GM18861 (cell line): ENCODE measurements around the gene NANS.
"Not testable (repeated sequence)": the region's sequence is repeated elsewhere in the genome, so short reads cannot be mapped to it uniquely, and the experiment has no call there.

Experiments used
- ATAC-seq: cut with Tn5 transposase; IDR thresholded peaks from one replicate; pipeline ENCODE4 v1.9.1; 2021; ENCODE audit not compliant: unreplicated experiment

NANS gene

DNA sequence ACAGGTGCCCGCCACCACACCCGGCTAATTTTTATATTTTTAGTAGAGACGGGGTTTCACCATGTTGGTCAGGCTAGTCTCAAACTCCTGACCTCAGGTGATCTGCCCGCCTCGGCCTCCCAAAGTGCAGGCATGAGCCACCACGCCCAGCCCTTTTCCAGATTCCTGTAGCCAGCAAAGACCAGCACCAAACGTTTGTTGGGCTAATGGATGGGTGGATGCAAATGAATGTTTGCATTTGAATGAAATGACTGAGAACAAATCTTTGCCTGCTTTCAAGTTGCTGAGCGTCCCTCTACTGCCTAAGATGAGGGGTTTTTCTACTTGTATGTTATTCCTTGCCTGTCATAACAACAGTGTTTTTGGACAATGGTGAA, 20.0 kb downstream of the NANS start:
- not testable (repeated sequence) for ATAC-seq

DNA sequence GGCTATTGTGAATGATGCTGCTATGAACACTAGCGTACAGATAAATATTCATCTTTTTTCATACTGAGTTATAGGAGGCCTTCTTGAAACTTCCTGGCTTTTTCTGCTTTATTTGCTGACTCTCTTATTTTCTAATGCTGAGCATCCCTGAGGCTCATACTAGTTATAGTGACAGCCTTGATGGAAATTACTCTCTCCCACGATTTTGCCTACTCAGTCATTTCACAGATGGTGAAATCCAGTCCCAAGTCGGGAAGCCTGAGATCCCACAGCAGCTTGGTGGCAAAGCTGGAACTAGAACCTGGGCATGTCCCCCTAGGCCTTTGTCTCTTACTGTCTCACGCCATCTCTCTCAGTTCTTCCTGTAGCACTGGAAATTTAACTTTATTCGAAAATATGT, 22.4 kb downstream of the NANS start:
- ATAC-seq, result no peak

DNA sequence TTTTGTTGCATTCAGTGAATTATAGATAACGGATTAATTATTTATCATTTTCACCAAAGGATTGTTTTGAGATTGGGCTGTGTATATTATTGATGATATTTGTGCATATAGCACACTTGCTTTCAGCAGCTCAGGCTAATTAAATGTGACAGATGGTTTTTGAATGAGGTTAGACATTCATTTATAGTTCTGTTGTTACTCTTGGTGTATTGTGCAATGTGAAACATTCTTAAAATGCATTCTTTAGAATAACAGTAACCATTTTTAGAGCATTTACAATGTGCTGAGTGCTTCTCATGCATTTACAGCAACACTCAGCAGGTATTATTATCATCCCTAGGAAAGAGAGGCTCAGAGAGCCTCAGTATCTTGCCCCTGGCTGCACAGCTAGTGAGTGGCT, 23.8 kb downstream of the NANS start:
- no peak for ATAC-seq

DNA sequence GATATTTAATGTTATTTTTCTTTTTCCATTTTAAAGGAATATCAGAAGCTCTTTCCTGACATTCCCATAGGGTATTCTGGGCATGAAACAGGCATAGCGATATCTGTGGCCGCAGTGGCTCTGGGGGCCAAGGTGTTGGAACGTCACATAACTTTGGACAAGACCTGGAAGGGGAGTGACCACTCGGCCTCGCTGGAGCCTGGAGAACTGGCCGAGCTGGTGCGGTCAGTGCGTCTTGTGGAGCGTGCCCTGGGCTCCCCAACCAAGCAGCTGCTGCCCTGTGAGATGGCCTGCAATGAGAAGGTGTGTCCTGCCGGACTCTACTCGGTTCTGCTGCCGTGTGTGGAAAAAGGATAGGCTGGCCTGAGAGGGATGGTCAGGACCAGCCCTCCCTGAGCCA, 24.2 kb downstream of the NANS start:
- no peak for ATAC-seq

DNA sequence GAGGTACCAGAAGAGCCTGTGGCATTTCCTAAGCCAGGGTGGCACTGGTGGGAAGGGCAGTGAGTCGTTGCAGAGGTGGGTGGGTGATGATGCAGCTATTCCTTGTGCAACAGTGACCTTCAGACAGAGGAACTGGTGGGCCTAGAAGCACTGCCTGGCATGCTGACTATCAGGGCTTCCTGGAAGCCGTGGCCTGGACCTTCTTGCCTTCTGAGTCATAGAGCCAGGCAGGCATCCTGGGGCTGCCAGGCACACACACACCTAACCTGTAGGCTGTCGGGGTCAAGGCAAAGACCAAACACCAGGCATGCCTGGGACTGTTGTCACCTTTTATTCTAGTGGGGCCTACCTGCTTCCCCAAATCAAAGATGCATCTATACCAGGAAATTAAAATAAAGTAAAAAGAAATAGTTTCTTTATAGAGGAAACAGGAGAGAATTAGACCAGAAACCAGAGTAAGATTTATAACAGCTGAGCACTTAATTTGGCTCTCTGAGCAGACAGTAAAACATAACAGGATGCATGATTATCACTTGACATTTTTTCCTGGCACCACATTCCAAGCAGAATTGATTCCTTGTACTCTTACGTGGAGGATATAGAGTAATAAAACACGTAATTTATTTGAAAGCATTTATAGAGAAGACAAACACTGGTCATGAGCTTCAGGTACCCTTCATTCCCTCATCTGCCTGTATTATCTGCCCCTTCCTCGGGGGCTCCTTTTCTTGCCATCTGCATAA, 25.1 kb downstream of the NANS start:
- ATAC-seq, result no peak

DNA sequence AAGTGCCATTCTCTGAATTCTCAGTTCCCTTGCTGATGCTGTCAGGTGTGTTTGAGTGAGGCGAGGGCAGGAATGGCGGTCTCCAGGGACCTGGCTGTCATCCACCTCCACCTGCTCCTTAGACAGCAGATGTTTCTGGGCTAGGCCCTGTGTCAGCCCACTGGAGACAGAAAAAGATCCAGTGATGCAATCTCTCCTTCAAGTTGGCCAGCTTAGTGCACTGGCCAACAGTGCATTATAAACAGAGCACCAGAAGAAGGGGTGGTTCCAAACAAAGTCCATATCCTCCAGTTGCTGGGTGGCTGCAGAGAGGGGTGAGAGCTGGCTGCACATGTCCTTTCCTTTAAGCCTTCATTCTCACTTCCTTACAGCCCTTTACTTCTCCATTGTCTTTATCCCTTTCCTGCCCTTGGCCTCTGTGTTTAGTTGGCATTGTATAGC, 26.5 kb downstream of the NANS start:
- no peak for ATAC-seq

DNA sequence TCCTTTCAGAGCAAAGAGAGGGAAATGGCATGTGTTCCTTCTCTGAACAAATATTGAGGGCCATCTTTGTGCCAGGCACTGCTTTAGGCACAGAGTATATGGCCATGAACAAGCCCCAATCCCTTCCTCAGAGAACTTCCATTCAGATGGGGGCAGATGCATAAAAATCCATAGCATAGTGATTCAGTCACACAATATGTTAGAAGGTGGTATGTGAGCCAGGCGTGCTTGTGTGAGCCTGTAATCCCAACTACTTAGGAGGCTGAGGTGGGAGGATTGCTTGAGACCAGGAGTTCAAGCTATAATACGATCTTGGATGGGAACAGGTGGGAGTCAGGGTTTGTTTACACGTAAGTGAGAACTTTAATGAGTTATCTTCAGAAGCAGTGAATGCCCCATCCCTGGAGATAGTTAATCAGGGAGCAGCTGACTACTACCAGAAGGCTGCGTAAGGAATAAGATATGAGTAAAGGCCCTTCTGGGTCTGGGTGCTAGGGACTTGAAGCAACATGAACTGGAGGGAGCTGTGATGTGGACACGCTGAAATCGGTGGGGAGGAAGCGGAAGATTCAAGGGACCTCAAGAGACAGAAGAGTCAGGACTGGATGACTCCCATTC, 27.1 kb downstream of the NANS start:
- ATAC-seq, result no peak

DNA sequence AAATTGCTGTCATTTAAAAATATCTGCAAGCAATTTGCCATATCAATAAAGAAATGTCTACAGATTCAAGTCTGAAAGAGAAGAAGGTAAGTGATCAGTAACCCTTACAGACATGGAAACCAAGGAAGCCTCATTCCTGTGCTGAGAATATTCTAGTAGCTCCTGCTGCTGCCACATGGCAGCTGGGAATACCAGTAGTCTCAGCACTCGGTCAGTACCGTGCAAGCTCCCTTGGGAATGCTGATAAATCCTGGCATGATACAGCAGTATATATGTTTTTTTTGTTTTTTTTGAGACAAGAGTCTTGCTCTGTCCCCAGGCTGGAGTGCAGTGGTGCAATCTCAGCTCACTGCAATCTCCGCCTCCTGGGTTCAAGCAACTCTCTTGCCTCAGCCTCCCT, 27.9 kb downstream of the NANS start:
- no peak for ATAC-seq

DNA sequence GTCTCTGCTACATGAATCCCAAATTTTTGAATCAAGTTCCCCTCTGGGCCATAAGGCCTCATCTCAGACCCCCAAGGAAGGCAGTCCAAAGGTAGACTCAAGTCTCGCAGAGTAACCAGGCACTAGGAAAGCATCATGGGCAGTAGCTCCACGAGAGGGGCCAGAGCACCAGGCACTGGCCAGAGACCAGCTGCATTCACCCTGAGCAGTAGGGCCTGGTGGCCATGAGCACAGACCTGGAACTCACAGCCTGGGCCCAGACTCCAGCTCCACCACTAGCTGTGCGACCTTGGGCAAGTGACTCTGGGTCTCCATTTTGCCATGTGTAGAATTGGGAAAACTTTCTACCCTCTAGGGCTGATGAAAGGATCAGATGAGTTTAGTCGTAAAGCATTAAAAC, 28.5 kb downstream of the NANS start:
- no peak for ATAC-seq

DNA sequence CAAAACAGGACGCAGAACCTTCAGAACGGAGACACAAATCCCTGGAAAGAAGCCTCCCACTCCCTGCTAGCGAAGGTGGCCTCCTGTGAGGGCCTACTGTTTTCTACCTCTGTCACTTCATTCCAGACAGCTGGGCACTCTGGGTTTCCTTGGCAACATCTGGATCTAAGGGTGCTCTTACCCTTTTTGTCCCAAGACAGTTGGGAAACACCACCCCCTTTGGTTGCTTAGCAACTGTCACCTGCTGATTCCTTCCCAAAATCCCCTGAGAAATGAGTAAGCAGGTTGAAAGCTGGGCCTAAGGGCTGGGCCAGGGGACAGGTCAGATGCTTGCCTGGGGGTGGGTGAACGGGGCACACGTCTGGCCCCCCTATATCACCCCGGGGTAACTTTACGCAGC, 29.4 kb downstream of the NANS start:
- no peak for ATAC-seq

DNA sequence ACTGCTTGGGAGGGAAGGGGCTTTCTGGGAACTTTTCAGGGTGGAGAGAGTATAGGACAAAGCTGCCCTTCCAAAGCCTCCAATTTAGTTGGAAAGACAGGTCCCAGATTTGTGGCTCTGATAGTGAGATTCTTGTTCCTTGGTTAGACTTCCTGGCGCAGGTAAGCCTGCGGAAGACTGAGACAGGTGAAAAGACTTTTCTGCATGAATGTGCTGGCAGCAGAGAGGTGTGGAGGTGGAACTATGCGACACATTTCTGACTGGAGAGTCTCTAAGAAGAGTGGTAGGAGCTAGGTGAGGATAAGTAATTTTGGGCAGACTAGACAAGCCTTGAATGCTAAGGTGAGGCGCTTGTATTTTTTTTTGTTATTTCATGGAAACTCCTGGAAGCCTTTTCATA, 29.9 kb downstream of the NANS start:
- ATAC-seq, result no peak

DNA sequence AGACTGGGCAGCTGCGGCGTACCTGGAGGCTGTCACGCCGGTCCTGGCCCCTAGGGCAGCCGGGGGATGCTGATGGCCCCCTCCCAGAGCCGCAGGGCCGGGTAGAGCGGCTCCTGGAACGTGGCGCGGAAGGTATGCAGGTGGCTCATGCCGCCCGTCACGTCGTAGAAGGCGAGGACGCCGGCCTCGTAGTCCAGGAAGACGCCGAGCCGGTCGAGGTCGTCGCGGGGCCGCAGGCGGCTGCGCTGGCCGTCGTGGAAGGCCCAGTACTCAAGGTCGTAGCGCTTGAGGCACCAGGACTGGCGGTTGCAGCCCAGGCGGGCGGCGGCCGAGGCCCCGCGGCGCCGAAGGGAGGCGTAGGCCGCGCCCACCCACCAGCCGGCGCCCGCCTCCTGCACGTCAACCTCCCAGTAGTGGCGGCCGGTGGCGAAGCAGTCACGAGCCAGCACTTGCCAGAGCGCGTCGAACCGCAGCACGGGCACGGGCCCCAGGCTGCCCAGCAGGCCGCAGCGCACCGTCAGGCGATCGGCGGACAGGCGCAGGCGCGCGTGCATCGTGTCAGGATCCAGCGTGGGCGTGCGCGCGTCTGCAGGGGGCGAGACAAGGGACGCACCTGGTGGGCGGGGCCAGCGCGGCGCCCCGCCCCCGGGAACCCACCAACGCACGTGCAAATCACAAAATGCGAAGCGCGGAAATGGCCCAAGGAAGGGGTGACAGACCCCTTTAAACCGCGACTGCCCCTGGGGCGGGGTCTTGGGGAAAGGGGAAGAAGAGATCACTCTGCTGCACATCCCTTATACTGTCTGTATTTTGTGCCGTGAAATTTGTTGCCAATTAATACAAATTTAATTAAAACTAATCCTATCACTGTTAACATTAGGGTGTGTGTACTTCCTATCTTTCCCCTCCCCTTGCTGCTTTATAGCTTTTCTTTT, 31.2 kb downstream of the NANS start:
- no peak for ATAC-seq

DNA sequence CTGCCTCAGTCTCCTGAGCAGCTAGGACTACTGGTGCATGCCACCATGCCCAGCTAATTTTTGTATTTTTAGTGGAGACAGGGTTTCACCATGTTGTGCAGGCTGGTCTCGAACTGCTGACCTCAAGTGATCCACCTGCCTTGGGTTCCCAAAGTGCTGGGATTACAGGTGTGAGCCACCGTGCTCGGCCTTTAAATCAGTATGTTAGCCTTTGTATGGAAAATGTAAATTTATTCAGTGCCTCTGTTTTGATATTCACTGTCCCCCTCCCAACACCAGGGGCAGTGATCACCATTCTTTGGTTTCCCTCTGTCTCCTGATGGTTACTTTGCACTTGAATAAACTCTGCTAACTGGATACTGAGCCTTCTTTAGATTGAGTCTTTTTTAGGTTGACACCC, 34.1 kb downstream of the NANS start:
- ATAC-seq, result not testable (repeated sequence)

DNA sequence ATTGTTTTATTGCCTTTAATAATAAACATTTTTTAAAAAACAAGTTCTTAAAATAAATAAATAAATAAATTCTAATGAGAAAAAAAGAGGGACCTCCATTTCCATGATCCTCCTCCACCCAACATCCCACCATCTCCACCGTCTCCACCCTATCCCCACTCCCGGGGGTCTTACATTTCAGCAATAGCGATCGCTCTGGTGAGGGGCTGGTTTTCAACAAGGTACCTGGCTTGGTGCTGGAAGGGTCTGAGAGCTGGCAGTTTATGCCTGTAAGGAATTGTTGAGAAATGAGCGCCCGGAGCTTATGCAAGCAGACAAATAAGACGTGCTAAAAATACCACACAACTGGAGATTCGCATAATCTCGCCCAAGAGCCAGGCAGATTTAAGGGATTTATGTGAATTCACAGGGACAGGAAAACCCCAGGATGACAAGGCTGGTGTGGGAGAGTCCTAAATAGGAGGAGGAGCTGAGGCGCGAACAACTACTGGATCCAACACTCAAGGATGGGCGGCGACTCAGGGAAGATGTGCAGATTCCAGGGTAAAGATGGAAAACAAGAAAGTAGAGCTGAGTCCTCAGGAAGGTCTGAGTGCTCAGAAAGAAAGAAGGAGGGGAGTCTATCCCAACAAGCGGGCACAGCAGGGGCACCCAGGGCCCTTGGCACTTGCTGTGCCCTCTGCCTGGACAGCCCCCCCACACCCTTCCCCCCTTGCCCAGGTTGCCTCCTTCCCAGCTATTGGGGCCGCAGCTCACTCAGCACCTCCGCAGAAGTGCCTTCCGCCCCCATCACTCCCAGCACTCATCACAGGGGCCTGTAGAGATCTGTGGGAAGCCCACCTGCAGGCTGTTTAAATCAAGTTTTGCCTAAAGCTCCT, 35.4 kb downstream of the NANS start:
- ATAC-seq, result no peak

DNA sequence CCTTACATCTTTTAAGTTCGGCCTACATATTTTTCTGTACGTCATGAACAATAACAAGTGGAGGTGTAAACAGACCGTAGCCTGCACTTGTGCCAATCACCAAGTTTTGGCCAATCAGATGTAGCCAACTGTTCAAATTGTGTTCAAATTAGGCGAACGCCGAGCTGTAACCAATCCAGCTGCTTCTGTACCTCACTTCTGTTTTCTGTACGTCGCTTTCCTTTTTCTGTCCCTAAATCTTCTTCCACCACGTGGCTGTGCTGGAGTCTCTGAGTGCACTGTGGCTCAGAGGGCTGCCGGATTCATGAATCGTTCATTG, 36.0 kb downstream of the NANS start:
- ATAC-seq, result no peak

DNA sequence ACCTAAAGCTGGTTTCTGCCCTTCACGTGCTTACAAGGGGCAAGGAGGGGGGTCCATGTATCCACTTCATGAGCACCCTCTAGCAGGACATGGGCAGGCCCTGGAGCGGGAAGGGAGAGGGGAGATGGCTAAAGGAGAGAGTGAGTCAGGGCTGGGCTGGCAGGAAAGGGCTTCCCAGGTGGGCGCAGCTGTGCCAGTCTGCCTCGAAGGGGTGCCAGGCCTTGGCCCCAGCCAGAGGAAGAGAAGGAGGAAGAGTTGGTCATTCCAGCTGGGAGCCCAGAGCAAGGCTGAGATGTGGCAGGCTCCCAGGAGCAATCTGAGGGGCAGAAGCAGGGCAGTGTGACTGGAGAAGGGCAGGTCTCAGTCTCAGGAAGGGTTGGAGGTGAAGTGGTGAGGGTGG, 37.8 kb downstream of the NANS start:
- no peak for ATAC-seq

DNA sequence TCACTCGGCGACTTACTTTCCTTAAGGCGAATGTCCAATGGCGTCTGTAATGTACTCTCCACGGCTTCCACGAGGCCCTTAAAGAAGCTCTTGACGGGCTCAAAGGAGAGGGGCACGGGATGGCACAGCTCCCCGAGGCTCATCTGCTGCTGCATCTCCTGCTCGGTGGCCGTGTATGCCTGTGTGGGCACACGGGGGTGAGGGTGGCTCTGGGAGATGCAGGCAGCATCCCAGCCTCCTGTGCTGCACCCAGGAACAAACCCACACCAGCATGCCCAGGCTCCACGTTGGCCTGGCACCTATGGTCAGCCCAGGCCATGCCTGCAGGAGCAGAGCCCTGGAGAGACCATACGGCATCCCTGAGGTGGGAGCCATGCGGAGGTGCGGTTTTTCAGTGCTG, 38.3 kb downstream of the NANS start:
- ATAC-seq, result no peak

DNA sequence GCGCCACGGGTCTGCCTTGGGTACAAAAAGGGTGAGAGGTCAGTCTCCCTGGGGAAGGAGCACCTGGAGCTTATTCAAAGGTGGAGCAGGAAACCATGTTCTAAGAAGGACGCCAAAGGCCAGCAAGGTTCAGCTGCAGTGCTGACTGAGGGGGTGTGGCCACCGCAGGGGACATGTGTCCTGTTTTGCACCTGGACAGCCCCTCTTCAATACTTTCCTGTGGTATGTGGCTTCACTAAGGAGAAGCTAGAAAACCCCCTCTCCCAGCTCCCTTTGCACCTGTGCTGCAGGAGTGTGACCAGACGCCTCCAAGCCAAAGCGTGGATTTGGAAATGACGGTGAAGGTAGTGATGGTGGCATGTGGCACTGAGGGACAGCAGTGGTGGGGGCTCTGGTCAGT, 38.9 kb downstream of the NANS start:
- no peak for ATAC-seq

DNA sequence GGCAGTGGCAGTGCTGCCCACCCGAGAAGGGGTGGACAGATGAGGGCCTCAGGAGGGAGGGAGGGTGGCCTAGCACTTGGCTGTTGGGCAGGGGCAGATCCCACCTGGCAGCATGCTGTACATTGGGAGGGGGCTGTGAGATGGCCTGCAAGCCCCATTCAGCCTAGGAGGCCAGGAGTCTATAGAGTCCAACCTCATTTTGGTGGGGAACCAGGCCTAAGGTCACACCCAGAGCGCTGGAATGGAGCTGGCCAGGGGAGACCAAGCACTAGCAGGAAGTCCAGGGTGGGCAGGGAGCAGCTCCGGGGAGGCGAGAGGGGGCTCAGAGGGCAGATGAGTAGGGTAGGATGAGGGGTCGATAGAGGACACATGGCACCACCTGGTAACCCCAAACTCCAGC, 39.6 kb downstream of the NANS start:
- ATAC-seq, result no peak

DNA sequence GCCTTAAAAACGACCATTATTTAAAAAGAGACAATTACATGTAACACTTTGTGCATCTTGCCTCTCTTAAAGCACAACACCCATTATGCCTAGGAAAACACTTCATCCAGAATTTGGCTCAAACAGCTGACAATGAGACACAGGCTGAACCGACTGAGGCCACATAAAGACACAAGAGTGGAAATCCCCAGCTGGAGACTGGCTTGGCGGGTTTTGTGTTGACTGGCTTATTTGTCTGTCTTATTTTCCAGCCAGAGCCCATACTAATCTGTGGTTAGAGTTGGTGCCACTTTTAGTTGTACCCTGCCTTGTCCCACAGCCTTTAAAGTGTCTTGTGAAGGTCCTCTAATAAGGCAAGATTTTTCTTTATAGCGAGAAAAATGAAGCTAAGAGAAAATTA, 41.3 kb downstream of the NANS start:
- ATAC-seq, result no peak

DNA sequence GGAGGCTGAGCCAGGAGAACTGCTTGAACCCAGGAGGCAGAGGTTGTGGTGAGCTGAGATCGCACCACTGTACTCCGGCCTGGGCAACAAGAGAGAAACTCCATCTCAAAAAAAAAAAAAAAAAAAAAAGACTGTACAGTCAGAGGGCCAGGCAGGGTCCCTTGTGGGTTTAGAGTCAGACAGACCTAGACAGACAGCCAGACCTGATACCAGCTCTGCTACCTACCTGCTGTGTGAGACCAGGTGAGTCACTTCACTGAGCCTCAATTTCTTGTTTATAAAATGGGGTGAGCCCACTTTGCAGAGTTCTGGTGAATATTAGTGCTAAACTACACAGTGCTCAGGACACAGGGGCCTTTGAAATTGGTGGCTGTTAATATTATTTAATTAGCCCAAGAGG, 42.8 kb downstream of the NANS start:
- no peak for ATAC-seq
